ENCODE results near the gene GNAI2.

The GNAI2 gene

GRCh38 chr3:50235716-50236483 lies at the start of gene GNAI2:
Gene GNAI2, plus strand, starts transcription at chr3:50236204. Its CDS starts 132 bp downstream, at chr3:50236336.
- DNase-seq (ENCODE audit: insufficient read length, low spot score) (peak; percentile 98), FAIRE-seq (no peak)
- no peak for TF ChIP-seq CTCF (IDR thresholded peaks at IDR 0.05; ENCODE audit: insufficient read depth, missing control alignments)

DNA sequence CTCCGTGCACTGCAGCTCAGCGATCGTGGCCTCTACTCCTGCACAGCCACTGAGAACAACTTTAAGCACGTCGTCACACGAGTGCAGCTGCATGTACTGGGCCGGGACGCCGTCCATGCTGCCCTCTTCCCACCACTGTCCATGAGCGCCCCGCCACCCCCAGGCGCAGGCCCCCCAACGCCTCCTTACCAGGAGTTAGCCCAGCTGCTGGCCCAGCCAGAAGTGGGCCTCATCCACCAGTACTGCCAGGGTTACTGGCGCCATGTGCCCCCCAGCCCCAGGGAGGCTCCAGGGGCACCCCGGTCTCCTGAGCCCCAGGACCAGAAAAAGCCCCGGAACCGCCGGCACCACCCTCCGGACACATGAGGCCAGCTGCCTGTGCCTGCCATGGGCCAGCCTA lies 48.3 kb upstream of the GNAI2 start:
- no peak for TF ChIP-seq CTCF (IDR thresholded peaks at IDR 0.05; ENCODE audit: insufficient read depth, missing control alignments)
- FAIRE-seq (no peak), DNase-seq (ENCODE audit: insufficient read length, low spot score) (no peak)

DNA sequence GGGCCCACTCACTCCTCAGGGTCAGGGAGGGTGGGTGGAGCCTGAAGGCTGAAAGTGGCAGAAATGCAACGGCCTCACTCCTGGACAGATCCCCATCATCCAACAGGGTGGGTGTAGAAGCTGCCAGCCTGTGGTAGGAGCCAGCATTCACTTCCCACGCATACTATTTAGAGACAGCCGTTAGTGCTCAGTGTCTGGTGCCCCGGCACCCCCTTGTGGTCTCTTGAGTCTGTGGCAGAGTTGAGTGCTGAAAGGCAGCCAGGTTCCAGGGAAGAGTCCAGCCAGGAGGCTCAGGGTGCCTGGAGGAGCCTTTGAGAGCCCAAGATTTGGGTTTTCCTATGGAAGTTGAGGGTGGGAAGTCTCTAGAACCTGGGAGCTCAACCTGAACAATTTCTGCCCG lies 46.7 kb upstream of the GNAI2 start:
- TF ChIP-seq CTCF (IDR thresholded peaks at IDR 0.05; ENCODE audit: insufficient read depth, missing control alignments) = peak; percentile 84
- DNase-seq (ENCODE audit: insufficient read length, low spot score) = no peak
- FAIRE-seq = no peak

DNA sequence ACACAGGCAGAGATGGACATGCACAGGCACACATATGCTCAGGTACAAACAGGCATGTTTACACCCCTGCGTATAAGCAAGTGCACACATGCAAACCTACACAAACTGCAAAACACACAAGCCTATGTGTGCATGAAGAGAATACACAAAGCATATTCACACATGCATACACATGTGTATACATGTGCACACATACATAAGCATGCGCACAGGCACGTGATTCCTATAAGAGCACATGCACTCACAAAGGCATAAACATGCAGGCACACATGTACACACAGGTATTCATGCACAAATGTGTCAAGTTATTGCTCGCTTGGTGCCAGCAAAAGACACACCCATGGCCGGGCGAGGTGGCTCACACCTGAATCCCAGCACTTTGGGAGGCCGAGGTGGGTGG lies 46.0 kb upstream of the GNAI2 start:
- no peak for DNase-seq (ENCODE audit: insufficient read length, low spot score)
- FAIRE-seq = no peak
- no peak for TF ChIP-seq CTCF (IDR thresholded peaks at IDR 0.05; ENCODE audit: insufficient read depth, missing control alignments)

DNA sequence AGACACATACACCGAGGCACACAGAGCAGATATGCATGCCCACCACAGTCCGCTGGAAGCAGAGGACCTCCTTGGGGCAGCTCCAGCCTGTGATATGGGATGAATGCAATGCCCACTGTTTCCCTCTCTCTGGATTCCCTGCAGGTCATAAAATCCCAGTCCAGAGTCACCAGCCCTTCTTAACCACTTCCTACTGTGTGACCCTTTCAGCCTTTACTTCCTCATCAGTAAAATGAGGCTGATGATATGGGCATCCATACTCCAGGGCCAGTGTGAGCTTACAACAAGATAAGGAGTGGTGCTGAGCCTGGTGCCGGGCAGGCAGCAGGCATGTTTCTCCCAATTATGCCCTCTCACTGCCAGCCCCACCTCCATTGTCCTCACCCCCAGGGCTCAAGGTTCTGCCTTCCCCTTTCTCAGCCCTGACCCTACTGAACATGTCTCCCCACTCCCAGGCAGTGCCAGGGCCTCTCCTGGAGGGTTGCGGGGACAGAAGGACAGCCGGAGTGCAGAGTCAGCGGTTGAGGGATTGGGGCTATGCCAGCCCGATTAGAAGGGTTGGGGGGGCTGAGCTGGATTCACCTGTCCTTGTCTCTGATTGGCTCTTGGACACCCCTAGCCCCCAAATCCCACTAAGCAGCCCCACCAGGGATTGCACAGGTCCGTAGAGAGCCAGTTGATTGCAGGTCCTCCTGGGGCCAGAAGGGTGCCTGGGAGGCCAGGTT lies 44.9 kb upstream of the GNAI2 start, which contains the start of gene GNAT1:
Gene GNAT1, plus strand, starts transcription at position 675 of the 725 bp plus-strand sequence. CDS start 116 bp downstream, outside the sequence.
- DNase-seq (ENCODE audit: insufficient read length, low spot score) (no peak), FAIRE-seq (no peak)
- TF ChIP-seq CTCF (IDR thresholded peaks at IDR 0.05; ENCODE audit: insufficient read depth, missing control alignments) = no peak

DNA sequence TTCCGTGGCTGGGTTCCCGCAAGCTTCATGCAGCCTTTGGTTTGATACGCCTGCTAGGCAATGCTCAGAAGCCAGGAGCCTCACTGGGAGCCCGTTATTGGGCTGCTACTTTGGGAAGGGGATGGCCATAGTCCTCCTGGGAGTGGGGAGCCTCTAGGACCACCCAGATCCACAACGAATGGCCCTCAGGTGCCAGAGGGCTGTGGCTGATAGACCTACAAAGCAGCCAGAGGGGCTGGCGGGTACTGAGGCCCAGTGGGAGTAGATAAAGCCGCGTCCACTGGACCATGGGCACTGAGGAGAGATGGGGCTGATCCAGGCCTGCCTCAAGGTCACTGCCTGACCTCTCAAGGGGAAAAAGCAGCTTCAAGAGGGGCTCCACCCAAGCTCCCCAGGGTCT lies 43.9 kb upstream of the GNAI2 start:
- DNase-seq (ENCODE audit: insufficient read length, low spot score) (no peak), FAIRE-seq (no peak)
- TF ChIP-seq CTCF (IDR thresholded peaks at IDR 0.05; ENCODE audit: insufficient read depth, missing control alignments) = no peak

Measured in D721Med (cell line).